COLO668 (cell line): ENCODE data around the gene HSPA12A.

ENCODE experiments used
- DNase-seq: peaks from one replicate; lab custom pipeline; 2025; ENCODE audit not compliant: unreplicated experiment; lab: John Stamatoyannopoulos, UW

HSPA12A gene

GRCh38 chr10:116744163-116744753 lies 1.9 kb upstream of the HSPA12A start:
- no peak for DNase-seq

GRCh38 chr10:116743266-116744064 lies 1.1 kb upstream of the HSPA12A start:
- DNase-seq, result no peak

- DNase-seq, result no peak
Measured at GRCh38 chr10:116741391-116742351, 695 bp downstream of the HSPA12A start.

GRCh38 chr10:116740971-116741370 lies 1.4 kb downstream of the HSPA12A start:
- DNase-seq, result no peak

GRCh38 chr10:116738339-116738738 lies 4.0 kb downstream of the HSPA12A start:
- DNase-seq, result no peak

GRCh38 chr10:116737627-116738327 lies 4.6 kb downstream of the HSPA12A start:
- no peak for DNase-seq

- DNase-seq, result no peak
Measured at GRCh38 chr10:116733566-116733965, 8.8 kb downstream of the HSPA12A start.

- DNase-seq, result no peak
Measured at GRCh38 chr10:116732573-116732972, 9.8 kb downstream of the HSPA12A start.

- no peak for DNase-seq
Measured at GRCh38 chr10:116730464-116731260, 11.7 kb downstream of the HSPA12A start.

- no peak for DNase-seq
Measured at GRCh38 chr10:116729243-116729642, 13.1 kb downstream of the HSPA12A start.

- DNase-seq, result no peak
Measured at GRCh38 chr10:116728526-116729096, 13.8 kb downstream of the HSPA12A start.

GRCh38 chr10:116723428-116724281 lies 18.7 kb downstream of the HSPA12A start:
- no peak for DNase-seq

GRCh38 chr10:116722736-116723427 lies 19.5 kb downstream of the HSPA12A start:
- no peak for DNase-seq

- no peak for DNase-seq
Measured at GRCh38 chr10:116721547-116722392, 20.6 kb downstream of the HSPA12A start.

- no peak for DNase-seq
Measured at GRCh38 chr10:116720668-116721546, 21.5 kb downstream of the HSPA12A start.

- no peak for DNase-seq
Measured at GRCh38 chr10:116720241-116720643, 22.1 kb downstream of the HSPA12A start.
